Activated CD4-positive, alpha-beta T cell treated with anti-CD3 and anti-CD28 coated beads, Interleukin-2, amount 50 U/mL, for 48 hours (primary cell): ENCODE data around the gene SKP2.
A peak's percentile ranks its signal among the peaks of the same experiment; 100 is the strongest.
"Not testable (repeated sequence)": the region's sequence is repeated elsewhere in the genome, so short reads cannot be mapped to it uniquely, and the experiment has no call there.

Experiments
- DNase-seq, 2 experiments: peaks; one replicate each; pipeline ENCODE4 v3.0.0-alpha.2; 2020

Gene SKP2

GRCh38 chr5:36151434-36152323 lies at the start of gene SKP2, which contains the start of gene LMBRD2:
Gene SKP2 (plus strand): TSS chr5:36152111. CDS start chr5:36152263, 152 bp downstream.
Gene LMBRD2 (minus strand): TSS chr5:36151887. CDS start chr5:36143349, 8,538 bp downstream.
- peak; percentile 96 to 97 for DNase-seq

- DNase-seq, result no peak
Measured at GRCh38 chr5:36105819-36106218, 46.1 kb upstream of the SKP2 start.

GRCh38 chr5:36108758-36109460 lies 43.0 kb upstream of the SKP2 start:
- no peak for DNase-seq

- no peak for DNase-seq
Measured at GRCh38 chr5:36111238-36111637, 40.7 kb upstream of the SKP2 start.

- no peak for DNase-seq
Measured at GRCh38 chr5:36125868-36126267, 26.0 kb upstream of the SKP2 start.

GRCh38 chr5:36128795-36129194 lies 23.1 kb upstream of the SKP2 start:
- no peak for DNase-seq

GRCh38 chr5:36129666-36130065 lies 22.2 kb upstream of the SKP2 start:
- DNase-seq, result not testable (repeated sequence)

GRCh38 chr5:36133009-36133408 lies 18.9 kb upstream of the SKP2 start:
- not testable (repeated sequence) for DNase-seq

- no peak for DNase-seq
Measured at GRCh38 chr5:36135988-36136387, 15.9 kb upstream of the SKP2 start.

GRCh38 chr5:36136581-36136980 lies 15.3 kb upstream of the SKP2 start:
- DNase-seq, result no peak

- no peak for DNase-seq
Measured at GRCh38 chr5:36138900-36139683, 12.8 kb upstream of the SKP2 start.

- DNase-seq, result no peak
Measured at GRCh38 chr5:36145311-36145710, 6.6 kb upstream of the SKP2 start.

GRCh38 chr5:36146390-36146789 lies 5.5 kb upstream of the SKP2 start:
- no peak for DNase-seq

GRCh38 chr5:36147681-36148080 lies 4.2 kb upstream of the SKP2 start:
- DNase-seq, result no peak

- DNase-seq, result peak; percentile 50 to 67
Measured at GRCh38 chr5:36150676-36151433, 1.1 kb upstream of the SKP2 start.

- DNase-seq, result no peak
Measured at GRCh38 chr5:36152324-36153297, 700 bp downstream of the SKP2 start.

- DNase-seq, result no peak
Measured at GRCh38 chr5:36153298-36153677, 1.4 kb downstream of the SKP2 start.

GRCh38 chr5:36153726-36154125 lies 1.8 kb downstream of the SKP2 start:
- DNase-seq, result no peak

- DNase-seq, result no peak
Measured at GRCh38 chr5:36155291-36155690, 3.4 kb downstream of the SKP2 start.

GRCh38 chr5:36156121-36156601 lies 4.2 kb downstream of the SKP2 start:
- no peak for DNase-seq

- no peak for DNase-seq
Measured at GRCh38 chr5:36156619-36157018, 4.7 kb downstream of the SKP2 start.
